ENCODE data around the gene AURKB.

- no peak for TF ChIP-seq EZH2 (IDR thresholded peaks at IDR 0.05; ENCODE audit: low read depth)
- no peak for TF ChIP-seq CTCF (conservative IDR thresholded peaks at IDR 0.05)
Measured at GRCh38 chr17:8160741-8161221, 49.6 kb downstream of the AURKB start.
